Prostate gland (tissue), 2 donors: ENCODE measurements around the gene RNASET2.

Experiments
- CTCF ChIP-seq, 4 experiments: fragments of 200-600 bp in 2 of 4; fragments of 450-650 bp in 2 of 4; sonication (generic) in 2 of 4; IDR thresholded peaks; 1 replicate in 3 of 4; 2 replicates in 1 of 4; pipeline ENCODE4 v1.5.1; 2016 to 2019; ENCODE audit warnings: antibody characterized with exemption in 4 of 4, mild to moderate bottlenecking in 2 of 4, moderate library complexity in 2 of 4
- POLR2A ChIP-seq: fragments of 450-650 bp; IDR thresholded peaks from one replicate; pipeline ENCODE4 v1.6.1; 2016; ENCODE audit warnings: antibody characterized with exemption, mild to moderate bottlenecking

GRCh38 chr6:166922937-166923336 lies 33.4 kb downstream of the RNASET2 start:
- no peak for TF ChIP-seq CTCF (IDR thresholded peaks at IDR 0.05)
- no peak for TF ChIP-seq POLR2A
